ENCODE results near the gene STOML2. TPM values are rescaled to one million over a fixed set of nuclear protein-coding genes. Genes with fewer than 3 reads are reported as not detected.

Gene STOML2
- total and polyA plus RNA-seq, 2 donors (not counting 1 experiment from before 2014, with no cell fraction given) = 58.9 to 64.6 TPM

- no peak overlapping the region for H3K9ac ChIP-seq (ENCODE audit: low read length)
- no peaks in the 10 kb centered on the region for H3K9me3 ChIP-seq (ENCODE audit: control extremely low read depth in 1 of 3, control insufficient read depth in 2 of 3, insufficient read depth in 1 of 3, low read length in 2 of 3)
- TF ChIP-seq, protein P1, sequence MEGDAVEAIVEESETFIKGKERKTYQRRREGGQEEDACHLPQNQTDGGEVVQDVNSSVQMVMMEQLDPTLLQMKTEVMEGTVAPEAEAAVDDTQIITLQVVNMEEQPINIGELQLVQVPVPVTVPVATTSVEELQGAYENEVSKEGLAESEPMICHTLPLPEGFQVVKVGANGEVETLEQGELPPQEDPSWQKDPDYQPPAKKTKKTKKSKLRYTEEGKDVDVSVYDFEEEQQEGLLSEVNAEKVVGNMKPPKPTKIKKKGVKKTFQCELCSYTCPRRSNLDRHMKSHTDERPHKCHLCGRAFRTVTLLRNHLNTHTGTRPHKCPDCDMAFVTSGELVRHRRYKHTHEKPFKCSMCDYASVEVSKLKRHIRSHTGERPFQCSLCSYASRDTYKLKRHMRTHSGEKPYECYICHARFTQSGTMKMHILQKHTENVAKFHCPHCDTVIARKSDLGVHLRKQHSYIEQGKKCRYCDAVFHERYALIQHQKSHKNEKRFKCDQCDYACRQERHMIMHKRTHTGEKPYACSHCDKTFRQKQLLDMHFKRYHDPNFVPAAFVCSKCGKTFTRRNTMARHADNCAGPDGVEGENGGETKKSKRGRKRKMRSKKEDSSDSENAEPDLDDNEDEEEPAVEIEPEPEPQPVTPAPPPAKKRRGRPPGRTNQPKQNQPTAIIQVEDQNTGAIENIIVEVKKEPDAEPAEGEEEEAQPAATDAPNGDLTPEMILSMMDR (IDR thresholded peaks at IDR 0.05) = no peak
- TF ChIP-seq EZH2 (IDR thresholded peaks at IDR 0.05; ENCODE audit: borderline replicate concordance, insufficient read depth, low read depth, low read length, poor library complexity, severe bottlenecking) = no peak
- H3K36me3 ChIP-seq (replicated peaks in 1 of 2; ENCODE audit: control extremely low read depth in 1 of 2, control insufficient read depth in 1 of 2, extremely low read depth in 1 of 2, insufficient read depth in 2 of 2, low read length in 1 of 2) = peaks cover 14 to 57% of the 10 kb centered on the region in 2 experiments
- ATAC-seq (ENCODE audit: low read depth) (no peak), DNase-seq (no peak)
- Mint-ChIP-seq H3K27me3 (no peaks in the 10 kb centered on the region), H3K9me3 (ENCODE audit: insufficient read depth) (no peaks in the 10 kb centered on the region), H3K4me3 (no peak overlapping the region), H3K4me1 (peaks cover 4% of the 10 kb centered on the region), H3K27ac (no peak overlapping the region)
- peaks cover 25% of the 10 kb centered on the region for H4K20me1 ChIP-seq (ENCODE audit: control insufficient read depth, insufficient read depth, low read length, poor library complexity, severe bottlenecking)
- H3K4me1 ChIP-seq (ENCODE audit: control insufficient read depth in 2 of 2, insufficient read depth in 2 of 2, low read length in 2 of 2) = no peaks in the 10 kb centered on the region
- CTCF ChIA-PET = interaction anchor here (1.4 kb wide), 1 partner anchor 13 kb away, joined by 3 read pairs; no protein-coding TSS in a partner anchor
- H2AFZ ChIP-seq (ENCODE audit: insufficient read depth, low read depth, low read length, poor library complexity, severe bottlenecking) = no peak overlapping the region
- no peak overlapping the region for H3K4me2 ChIP-seq (replicated peaks; ENCODE audit: low read depth, low read length, poor library complexity, severe bottlenecking)
- H3K27ac ChIP-seq (ENCODE audit: low read length in 2 of 2) = no peak overlapping the region
- H3K27me3 ChIP-seq (replicated peaks in 1 of 4; ENCODE audit: control extremely low read depth in 1 of 4, control insufficient read depth in 3 of 4, insufficient read depth in 4 of 4, low read length in 3 of 4) = no peaks in the 10 kb centered on the region
- H3K79me2 ChIP-seq (ENCODE audit: control insufficient read depth, insufficient read depth, low read length) = no peaks in the 10 kb centered on the region
- no peak overlapping the region for H3K4me3 ChIP-seq (ENCODE audit: control extremely low read depth in 1 of 5, extremely low read depth in 1 of 5, insufficient read depth in 1 of 5, low read depth in 2 of 5, low read length in 4 of 5)
- 99% methylated on average over 9 of the region's 14 CpGs for WGBS (ENCODE audit: insufficient coverage)
- POLR2A ChIA-PET = no interaction called here
- intact Hi-C loops (cut with micrococcal nuclease) = no loop called here
Measured at GRCh38 chr9:35054871-35055644, 47.9 kb downstream of the STOML2 start.

- no peak for TF ChIP-seq EZH2 (IDR thresholded peaks at IDR 0.05; ENCODE audit: borderline replicate concordance, insufficient read depth, low read depth, low read length, poor library complexity, severe bottlenecking)
- TF ChIP-seq, protein P1 (IDR thresholded peaks at IDR 0.05) = no peak
- intact Hi-C loops (cut with micrococcal nuclease) = no loop called here
- no peak for ATAC-seq (ENCODE audit: low read depth)
- Histone ChIP-seq H3K4me1 (ENCODE audit: control insufficient read depth in 2 of 2, insufficient read depth in 2 of 2, low read length in 2 of 2) (no peaks in the 10 kb centered on the region), H3K27ac (ENCODE audit: low read length in 2 of 2) (no peak overlapping the region), H3K9ac (ENCODE audit: low read length) (no peak overlapping the region), H3K36me3 (replicated peaks in 1 of 2; ENCODE audit: control extremely low read depth in 1 of 2, control insufficient read depth in 1 of 2, extremely low read depth in 1 of 2, insufficient read depth in 2 of 2, low read length in 1 of 2) (peaks cover 14 to 53% of the 10 kb centered on the region in 2 experiments), H3K27me3 (replicated peaks in 1 of 4; ENCODE audit: control extremely low read depth in 1 of 4, control insufficient read depth in 3 of 4, insufficient read depth in 4 of 4, low read length in 3 of 4) (no peaks in the 10 kb centered on the region), H2AFZ (ENCODE audit: insufficient read depth, low read depth, low read length, poor library complexity, severe bottlenecking) (no peak overlapping the region), H4K20me1 (ENCODE audit: control insufficient read depth, insufficient read depth, low read length, poor library complexity, severe bottlenecking) (peaks cover 17% of the 10 kb centered on the region), H3K79me2 (ENCODE audit: control insufficient read depth, insufficient read depth, low read length) (no peaks in the 10 kb centered on the region), H3K4me3 (ENCODE audit: control extremely low read depth in 1 of 5, extremely low read depth in 1 of 5, insufficient read depth in 1 of 5, low read depth in 2 of 5, low read length in 4 of 5) (no peak overlapping the region), H3K4me2 (replicated peaks; ENCODE audit: low read depth, low read length, poor library complexity, severe bottlenecking) (no peak overlapping the region), H3K9me3 (ENCODE audit: control extremely low read depth in 1 of 3, control insufficient read depth in 2 of 3, insufficient read depth in 1 of 3, low read length in 2 of 3) (no peaks in the 10 kb centered on the region)
- no peak for DNase-seq
- Mint-ChIP-seq H3K4me3 (no peak overlapping the region), H3K9me3 (ENCODE audit: insufficient read depth) (no peaks in the 10 kb centered on the region), H3K27me3 (no peaks in the 10 kb centered on the region), H3K4me1 (peaks cover 4% of the 10 kb centered on the region), H3K27ac (no peak overlapping the region)
- 67% methylated on average over 3 of the region's 5 CpGs for WGBS (ENCODE audit: insufficient coverage)
- ChIA-PET CTCF (interaction anchor here (1.4 to 5.5 kb wide), 2 partner anchors 13 to 155 kb away, joined by 3 to 84 read pairs; no protein-coding TSS in a partner anchor), POLR2A (no interaction called here)
Measured at GRCh38 chr9:35054185-35054835, 48.6 kb downstream of the STOML2 start.
